ENCODE data around the gene ADGRV1.

The ADGRV1 gene

DNA sequence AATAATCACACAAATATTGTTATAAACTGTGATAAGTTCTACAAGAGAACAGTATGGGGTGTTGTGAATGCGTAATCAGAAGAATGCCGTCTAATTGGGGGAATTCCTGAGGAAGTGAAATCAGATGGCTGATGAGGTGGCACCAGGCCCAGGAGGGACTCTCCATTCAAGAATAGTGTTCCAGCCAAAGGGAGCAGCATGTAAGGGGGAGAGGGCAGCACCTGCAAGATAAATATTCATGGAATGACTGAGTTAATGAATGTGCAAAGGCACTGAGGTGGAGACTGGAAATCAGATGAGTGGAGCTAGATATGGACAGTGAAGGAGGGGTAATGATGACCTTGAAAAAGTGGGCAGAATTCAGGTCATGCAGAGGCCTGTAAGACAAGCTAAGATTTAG, 574.0 kb downstream of the ADGRV1 start:
- DNase-seq (ENCODE audit: low read depth in 2 of 2), result no peak

GRCh38 chr5:91133183-91133582, 574.6 kb downstream of the ADGRV1 start:
- no peak for DNase-seq (ENCODE audit: low read depth in 2 of 2)

DNA sequence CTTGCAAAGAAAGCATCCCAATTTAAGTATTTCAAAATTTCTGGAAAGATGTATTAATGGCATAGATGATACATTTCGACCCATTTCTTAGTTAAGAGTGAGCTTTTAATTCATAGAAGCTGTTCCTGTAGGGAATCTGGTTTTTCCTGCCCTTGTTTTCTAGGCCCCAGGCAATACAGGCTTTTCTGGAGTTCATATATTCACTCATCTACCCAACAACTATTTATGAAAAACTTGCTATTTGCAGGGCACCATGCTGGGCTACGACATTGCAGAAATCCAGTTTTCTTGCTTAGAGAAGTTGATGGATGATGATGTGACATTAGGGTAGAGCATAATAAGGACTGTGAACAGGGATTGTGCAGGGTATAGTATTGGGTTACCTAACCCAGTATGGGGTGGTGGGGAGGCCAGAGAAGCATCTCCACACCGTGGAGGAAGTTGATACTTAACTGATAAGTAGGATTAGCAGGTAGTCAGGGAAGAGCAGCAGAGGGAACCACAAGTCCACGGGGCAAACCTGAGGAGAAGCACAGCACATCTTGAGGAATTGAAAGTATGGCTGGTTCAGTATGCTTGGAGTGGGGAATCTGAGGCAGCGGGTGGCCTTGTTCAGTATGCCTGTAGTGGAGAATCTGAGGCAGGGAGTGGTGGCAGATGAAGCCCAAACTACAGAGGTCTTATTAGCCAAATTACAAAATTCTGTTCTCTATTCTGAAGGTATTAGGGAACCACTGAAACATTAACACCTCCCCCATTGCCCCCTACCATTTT, 577.1 kb downstream of the ADGRV1 start:
- no peak for DNase-seq (ENCODE audit: low read depth in 2 of 2)

DNA sequence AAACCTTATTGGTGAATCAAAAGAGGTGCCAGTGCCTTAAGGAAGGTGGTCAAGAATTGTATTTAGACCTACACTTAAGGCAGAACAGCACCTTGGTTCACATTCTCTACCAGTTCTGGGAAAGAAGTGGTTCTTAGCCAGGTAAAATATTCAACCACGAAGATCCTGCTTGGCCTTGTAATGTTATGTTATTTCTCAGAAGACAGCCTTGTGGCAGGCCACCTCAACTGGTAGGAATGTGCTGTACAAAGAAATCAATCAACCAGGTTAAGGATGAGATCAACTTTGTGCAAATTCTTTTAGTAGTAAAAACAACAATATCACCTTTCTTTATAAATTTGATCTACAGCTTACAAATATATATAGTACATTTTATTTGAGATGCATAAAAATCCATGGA, 577.7 kb downstream of the ADGRV1 start:
- no peak for DNase-seq (ENCODE audit: low read depth in 2 of 2)

DNA sequence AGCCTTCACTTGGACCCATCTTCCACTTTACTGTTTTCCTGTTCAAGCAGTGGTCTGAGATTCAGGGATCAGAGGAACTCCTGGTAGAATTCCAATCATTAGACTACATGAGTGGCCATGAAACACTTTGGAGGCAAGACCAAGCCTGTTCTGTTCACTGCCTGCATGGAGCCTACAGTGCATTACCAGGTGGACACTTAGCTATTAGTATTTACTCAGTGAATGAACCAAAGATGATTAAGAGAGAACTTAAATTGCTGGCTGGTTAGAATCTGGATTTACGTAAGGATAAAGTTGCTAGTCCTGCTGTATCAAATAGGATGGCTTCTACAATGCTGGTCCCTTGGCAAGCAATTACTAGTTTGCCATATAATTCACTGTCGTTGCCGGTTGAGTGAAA, 579.0 kb downstream of the ADGRV1 start:
- DNase-seq (ENCODE audit: low read depth in 2 of 2), result no peak

DNA sequence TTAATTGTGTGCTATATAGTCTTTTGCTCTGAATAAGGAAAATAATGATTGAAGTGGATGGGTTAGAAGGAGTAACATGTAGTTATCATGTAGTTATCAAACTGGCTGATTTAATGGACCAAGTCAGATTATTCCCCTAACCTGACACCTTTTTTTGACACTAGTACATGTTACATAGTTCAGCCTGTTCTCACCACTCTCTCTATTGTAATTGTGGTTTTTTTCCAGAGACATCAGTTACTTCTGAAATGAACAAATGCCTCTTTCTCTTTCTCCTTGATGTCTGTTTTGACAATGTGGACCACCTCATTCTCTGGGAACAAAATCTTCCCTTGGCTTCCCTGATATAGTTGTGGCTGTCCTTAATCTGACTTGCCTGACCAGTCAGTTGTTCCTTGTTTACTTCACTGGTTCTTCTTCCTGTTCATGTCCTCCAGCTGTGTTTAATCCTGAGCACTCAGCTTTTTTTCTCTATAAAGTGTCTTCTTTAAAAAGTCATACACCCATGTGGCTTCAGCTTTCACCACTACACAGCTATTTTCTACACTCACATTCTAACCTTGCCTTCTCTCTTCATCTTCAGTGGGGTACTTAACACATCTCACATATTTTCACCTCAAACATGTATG, 581.1 kb downstream of the ADGRV1 start:
- no peak for DNase-seq (ENCODE audit: low read depth in 2 of 2)

DNA sequence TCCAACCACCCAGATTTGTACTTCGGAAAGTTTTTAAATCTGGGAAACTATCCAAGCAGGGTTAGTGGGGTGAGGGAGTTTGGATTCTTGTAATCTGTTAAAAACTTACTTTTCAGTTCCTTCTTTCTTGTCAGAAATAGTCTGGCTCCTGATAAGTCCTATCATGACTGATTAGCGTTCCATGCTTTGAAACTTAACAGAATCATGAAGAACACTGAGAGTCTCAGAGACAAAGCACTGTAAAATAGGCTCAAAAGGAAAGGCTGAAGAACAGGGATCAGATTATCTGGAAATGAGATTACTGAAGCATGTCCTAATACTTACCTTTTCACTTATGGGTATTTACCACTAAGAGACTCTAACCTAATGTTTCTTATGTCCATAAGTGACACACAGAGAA, 582.1 kb downstream of the ADGRV1 start:
- DNase-seq (ENCODE audit: low read depth in 2 of 2), result no peak

- no peak for DNase-seq (ENCODE audit: low read depth in 2 of 2)
These were observed 583.0 kb downstream of the ADGRV1 start for GRCh38 chr5:91141642-91142041.

DNA sequence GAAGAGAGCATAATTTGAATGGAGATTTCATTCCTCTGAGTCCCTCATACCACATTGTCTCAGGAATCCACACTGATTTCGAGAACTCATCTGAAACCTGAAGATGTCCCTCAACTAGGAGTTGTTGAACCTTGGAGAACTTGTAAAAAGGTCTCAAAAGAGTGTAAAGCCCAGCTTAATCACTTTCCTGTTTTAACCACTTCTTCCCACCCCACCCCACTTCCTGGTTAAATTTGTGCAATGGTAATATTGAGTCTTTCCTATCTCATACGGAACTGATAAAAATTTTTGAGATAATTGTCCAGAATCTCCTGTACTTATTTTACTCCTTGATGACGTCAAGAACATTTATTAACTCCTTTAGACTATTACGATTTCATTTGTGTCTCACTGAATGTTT, 583.8 kb downstream of the ADGRV1 start:
- no peak for DNase-seq (ENCODE audit: low read depth in 2 of 2)

DNA sequence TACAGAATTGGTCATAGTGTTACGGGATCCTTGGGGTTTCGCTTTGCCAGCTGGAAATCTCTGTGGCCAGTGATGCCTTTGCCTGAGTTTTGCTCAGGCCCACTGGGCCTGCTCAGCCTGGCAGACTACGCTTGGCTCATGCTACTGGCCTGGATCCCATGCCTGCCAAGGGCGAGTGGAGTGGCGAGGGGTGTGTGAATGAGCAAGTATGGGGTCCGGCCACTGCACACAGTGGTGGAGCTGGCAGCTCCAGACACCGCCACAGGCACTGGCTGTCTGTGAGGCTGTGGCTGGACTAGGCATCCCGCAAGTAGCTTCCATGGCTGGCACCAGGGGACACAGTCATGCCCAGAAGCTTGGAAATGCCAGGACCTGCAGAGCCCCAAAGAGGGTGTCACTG, 584.2 kb downstream of the ADGRV1 start:
- no peak for DNase-seq (ENCODE audit: low read depth in 2 of 2)

DNA sequence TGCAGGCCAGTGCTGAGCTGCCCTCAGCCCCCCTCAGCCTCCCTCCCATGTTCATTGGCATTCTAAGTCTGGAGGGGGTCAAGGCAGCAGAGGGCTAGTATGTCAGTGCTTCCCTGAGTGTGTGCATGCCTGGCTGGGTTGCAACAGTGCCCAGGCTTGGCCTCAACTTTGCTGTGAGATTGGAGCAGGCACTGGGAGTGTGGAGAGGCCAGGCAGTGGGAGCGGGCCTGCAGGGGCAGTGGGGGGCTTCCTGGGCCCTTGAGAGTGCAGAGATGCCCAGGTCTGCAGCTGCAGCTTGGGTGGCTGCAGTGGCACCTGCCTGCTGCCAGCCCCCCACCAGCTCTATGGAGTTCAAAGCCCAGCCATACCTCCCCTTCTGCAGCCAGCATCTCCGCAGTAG, 585.2 kb downstream of the ADGRV1 start:
- no peak for DNase-seq (ENCODE audit: low read depth in 2 of 2)

- no peak for DNase-seq (ENCODE audit: low read depth in 2 of 2)
These were observed 586.1 kb downstream of the ADGRV1 start for GRCh38 chr5:91144491-91145332.

GRCh38 chr5:91145333-91145620, 586.7 kb downstream of the ADGRV1 start:
- DNase-seq (ENCODE audit: low read depth in 2 of 2), result no peak

DNA sequence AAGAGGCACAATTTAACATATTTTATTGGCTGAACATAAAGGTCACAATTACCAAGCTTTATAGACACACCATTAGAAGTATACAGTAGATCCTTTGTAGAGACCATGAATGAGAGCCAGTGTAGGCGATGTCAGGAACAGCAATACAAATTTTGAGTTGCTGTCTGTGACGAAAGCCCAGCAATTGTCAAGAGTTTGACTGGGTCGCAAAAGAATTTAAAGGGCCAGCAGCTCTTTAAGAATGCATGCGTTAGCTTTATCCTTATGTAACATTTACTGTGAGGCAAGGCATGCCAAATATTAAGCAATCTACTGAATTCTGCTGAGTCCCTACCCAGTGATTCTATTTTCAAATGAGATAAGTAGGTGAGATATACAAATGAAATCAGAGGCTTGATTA, 587.6 kb downstream of the ADGRV1 start:
- no peak for DNase-seq (ENCODE audit: low read depth in 2 of 2)

- DNase-seq (ENCODE audit: low read depth in 2 of 2), result no peak
These were observed 588.5 kb downstream of the ADGRV1 start for GRCh38 chr5:91146905-91147600.

GRCh38 chr5:91150234-91150633, 591.6 kb downstream of the ADGRV1 start:
- no peak for DNase-seq (ENCODE audit: low read depth in 2 of 2)

DNA sequence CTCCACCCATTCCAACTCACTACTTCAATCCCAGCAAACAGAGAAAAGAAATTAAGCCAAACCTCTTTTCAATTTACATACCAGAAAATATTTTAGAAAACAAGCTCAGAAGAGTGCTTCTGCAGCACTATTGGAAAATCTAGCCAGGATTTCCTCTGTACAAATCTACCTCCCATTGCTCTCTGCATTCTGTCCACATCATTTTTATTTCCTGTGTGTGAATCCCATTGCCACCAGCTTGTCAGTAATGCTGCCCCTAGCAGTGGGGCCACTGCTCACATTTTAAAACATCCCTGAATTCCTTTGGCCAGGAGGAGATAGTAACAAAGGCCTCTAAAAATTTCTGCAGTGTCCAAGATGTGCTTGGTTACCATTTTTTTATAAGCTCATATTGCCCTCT, 592.0 kb downstream of the ADGRV1 start:
- DNase-seq (ENCODE audit: low read depth in 2 of 2), result no peak

DNA sequence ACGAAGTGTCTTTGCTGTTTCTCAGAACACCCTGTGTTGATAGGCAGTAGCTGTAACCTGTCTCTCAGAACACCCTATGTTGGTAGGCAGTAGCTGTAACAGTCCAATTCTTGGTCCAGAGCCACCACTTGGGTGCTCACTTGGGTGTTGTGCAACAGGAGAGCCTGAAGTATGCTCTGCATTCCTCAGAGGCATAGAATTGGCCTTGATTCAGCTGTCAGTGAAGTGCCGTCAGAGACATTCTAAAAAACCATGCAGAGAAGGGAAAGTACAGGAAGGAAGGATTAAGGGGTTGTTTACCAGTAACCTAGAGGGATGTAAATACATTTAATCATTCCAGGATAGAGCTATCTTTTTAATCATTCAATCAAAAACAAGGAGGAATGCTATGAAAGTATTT, 593.4 kb downstream of the ADGRV1 start:
- no peak for DNase-seq (ENCODE audit: low read depth in 2 of 2)

DNA sequence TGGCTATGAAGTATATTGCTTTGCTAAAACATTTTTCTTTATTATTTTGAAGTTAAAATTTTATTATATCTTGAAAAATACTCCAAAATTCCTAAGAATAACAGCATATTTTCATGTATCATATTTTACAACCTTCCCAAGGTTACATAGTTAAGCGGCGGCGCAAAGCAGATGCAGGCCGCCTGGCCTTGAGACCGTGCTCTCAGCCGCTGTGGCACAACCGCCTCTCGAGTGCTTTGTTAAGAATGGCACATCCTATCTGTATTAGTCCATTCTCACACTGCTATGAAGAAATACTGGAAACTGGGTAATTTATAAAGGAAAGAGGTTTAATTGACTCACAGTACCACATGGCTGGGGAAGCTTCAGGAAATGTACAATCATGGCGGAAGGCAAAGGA, 595.7 kb downstream of the ADGRV1 start:
- no peak for DNase-seq (ENCODE audit: low read depth in 2 of 2)

DNA sequence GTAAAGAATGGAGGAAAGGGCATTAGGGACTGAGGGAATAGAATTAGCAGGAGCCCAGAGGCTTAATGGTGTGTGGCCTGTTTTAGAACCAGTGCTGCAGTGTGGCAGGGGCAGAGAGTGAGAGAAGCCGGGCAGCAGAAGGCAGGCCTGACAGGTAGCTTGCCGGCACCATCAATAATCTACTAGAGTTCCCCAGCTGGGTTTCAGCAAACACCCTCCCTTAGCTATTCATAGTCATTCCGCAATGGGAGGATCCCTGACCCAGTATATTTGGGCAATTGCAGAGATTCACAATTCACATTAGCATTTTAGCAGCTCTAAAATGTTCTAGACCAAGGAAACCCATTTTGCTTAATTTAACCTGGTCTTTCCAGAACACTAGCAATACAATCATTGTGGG, 596.7 kb downstream of the ADGRV1 start:
- DNase-seq (ENCODE audit: low read depth in 2 of 2), result no peak

DNA sequence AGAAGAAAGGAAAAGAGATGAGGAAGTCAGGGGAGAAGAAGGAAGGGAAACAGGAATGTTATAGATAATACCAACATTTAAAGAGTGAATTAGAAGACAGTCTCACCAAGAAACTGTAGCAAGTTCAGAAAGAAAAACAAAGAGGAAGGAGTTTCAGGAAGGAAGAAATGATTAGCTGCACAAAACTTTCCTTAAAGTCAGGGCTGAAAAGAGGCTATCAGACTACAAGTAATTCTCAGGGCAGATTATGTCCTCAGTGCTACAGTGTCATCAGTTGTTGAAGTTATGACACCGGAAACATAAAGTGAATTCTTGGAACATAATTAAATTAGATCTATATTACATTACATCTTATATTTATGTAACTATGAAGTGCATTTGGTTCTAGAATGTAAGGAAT, 597.6 kb downstream of the ADGRV1 start:
- no peak for DNase-seq (ENCODE audit: low read depth in 2 of 2)

- no peak for DNase-seq (ENCODE audit: low read depth in 2 of 2)
These were observed 599.4 kb downstream of the ADGRV1 start for GRCh38 chr5:91158011-91158410.
